ENCODE data around the gene SNRPD2.
"Not testable (repeated sequence)": the region's sequence is repeated elsewhere in the genome, so short reads cannot be mapped to it uniquely, and the experiment has no call there.

The SNRPD2 gene

GRCh38 chr19:45691516-45692186 is at the start of gene SNRPD2:
Gene SNRPD2, minus strand, starts transcription at chr19:45691953. Its CDS starts 65 bp downstream, at chr19:45691888.
- peak; percentile 97 for DNase-seq (ENCODE audit: low spot score)

- no peak for DNase-seq (ENCODE audit: low spot score)
These were observed 48.0 kb upstream of the SNRPD2 start for GRCh38 chr19:45739498-45740439.

DNA sequence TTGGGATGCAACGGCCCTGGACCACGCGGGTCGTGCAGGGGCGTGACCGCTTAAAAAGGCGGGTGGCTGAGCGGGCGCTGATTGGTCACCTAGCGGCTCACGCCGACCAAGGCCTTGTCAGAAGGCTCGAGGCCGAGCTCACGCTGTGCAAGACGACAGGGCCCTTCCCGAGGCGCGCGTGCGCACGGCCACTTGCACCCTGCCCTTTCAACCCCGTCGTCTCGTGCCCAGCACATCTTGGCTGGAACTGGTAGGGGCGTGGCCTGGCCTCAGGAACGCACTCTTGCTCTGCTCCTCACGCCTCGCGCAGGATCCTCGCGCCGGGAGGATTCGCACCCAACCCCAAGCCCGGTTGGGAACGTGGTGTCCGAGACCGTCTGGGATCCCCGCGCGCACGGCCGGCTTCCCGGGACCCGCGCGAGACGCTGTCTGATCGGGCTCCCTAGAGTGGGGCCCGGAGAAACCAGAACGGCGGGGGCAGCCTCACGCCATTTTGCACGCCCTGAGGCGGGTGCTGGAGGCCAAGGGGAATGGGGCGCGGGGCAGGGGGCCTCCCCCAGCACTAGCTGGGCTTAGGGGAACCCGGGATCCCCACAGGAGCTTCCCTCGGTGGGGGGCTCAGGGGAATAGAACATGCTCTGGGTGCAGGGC is 41.5 kb upstream of the SNRPD2 start, which contains the start of gene MEIOSIN:
TSS of gene MEIOSIN (plus strand) at position 280 of the 651 bp plus-strand sequence. CDS start 1,938 bp downstream, outside the sequence.
- no peak for DNase-seq (ENCODE audit: low spot score)

DNA sequence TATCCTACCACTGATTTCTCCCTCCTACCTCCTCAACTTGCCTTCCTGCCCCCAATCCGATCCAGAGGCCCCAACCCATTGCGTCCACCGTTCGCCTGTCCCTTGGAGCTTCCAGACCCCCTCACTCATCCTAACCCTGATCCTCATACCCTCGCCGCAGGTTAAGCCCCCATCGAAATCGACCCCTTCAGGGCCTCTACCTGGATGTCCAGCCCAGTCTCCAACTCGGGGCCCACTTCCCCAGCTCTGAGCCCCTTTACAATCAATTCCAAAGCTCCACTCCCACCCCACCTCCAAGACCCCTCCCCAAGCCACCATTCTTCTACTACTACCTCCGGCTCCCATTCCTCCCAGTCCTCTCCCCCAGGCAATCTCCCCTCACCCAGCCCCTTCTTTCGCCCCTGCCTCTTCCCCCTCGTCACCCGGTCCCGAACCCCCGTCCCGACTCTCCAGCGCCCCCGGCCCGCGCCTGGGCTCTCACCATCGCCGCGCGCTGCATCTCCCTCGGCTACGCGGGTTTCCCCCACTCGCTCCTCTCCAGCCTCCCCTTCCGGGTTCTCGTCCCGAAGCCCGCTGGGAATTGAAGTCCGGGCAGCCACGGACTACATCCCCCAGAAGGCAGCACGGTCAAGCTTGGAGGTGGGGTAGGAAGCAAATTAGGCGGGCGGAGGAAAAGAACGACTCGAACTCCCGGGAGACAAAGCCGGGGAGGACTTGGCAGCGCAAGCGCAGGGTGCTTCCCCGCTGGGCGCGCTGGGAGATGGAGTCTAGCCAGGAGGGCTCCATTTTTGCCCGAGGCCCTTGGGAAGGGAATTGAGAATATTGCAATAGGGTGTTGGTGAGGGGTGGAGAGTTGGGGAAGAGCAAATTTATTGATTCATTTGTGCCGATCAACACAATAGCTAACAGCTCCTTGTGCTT is 38.9 kb upstream of the SNRPD2 start, which contains the start of gene FBXO46:
TSS of gene FBXO46 (minus strand) at position 529 of the 921 bp plus-strand sequence. CDS start 17,401 bp downstream, outside the sequence.
- peak; percentile 98 for DNase-seq (ENCODE audit: low spot score)

GRCh38 chr19:45729800-45730290 is 38.1 kb upstream of the SNRPD2 start:
- DNase-seq (ENCODE audit: low spot score): no peak

- DNase-seq (ENCODE audit: low spot score): not testable (repeated sequence)
These were observed 36.9 kb upstream of the SNRPD2 start for GRCh38 chr19:45728683-45729082.

DNA sequence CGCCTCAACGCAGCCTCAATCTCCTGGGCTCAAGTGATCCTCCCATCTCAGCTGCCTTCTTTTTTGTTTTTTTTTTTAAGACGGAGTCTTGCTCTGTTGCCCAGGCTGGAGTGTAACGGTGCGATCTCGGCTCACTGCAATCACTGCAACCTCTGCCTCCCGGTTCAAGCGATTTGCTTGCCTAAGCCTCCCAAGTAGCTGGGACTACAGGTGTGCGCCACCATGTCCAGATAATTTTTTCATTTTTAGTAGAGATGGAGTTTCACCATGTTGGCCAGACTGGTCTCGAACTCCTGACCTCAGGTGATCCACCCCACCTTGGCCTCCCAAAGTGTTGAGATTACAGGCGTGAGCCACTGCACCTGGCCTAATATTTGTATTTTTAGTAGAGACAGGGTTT is 28.3 kb upstream of the SNRPD2 start:
- DNase-seq (ENCODE audit: low spot score): not testable (repeated sequence)

- DNase-seq (ENCODE audit: low spot score): no peak
These were observed 26.4 kb upstream of the SNRPD2 start for GRCh38 chr19:45717983-45718650.

- peak; percentile 97 for DNase-seq (ENCODE audit: low spot score)
These were observed 25.6 kb upstream of the SNRPD2 start for GRCh38 chr19:45717131-45717982.

GRCh38 chr19:45716359-45717130 is 24.8 kb upstream of the SNRPD2 start:
- DNase-seq (ENCODE audit: low spot score): peak; percentile 38

- DNase-seq (ENCODE audit: low spot score): no peak
These were observed 23.4 kb upstream of the SNRPD2 start for GRCh38 chr19:45715139-45715538.

DNA sequence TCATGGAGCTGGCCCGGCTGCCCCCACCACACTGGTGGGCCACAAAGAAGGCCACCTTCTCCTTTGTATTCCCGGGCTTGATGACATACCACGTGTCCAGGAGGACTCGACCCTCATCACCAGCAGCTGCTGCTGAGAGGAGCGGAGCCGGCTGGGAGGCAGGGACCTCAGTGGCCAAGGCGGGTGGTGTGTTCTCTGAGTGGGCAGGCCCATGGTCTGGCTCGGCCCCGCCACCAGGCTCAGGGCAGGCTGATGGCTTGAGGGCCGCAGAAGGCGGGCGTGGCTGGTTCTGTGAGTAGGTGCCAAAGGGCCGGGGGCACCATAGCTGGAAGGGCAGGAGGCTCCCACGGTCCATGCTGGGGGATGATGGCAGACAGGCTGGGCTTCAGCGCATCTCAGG is 21.4 kb upstream of the SNRPD2 start:
- no peak for DNase-seq (ENCODE audit: low spot score)

DNA sequence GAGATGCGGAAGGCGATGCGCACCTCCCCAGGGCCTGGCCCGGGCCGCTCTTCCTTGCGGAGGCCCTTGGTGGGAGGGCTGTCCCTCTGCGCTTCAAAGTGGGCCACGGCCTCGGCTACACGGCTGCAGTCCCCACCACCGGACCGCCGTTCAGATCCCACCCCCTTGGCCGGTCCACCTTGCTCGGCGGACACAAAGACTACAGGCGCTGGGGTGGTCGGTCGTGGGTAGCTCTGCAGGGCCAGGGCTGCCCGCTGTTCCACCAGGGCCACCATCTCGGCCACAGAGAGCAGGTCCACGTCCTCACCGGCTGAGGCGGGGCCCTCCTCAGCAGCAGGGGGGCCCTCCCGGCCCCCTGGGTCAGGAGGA is 20.9 kb upstream of the SNRPD2 start:
- no peak for DNase-seq (ENCODE audit: low spot score)

GRCh38 chr19:45711851-45712698 is 20.3 kb upstream of the SNRPD2 start:
- no peak for DNase-seq (ENCODE audit: low spot score)

- no peak for DNase-seq (ENCODE audit: low spot score)
These were observed 18.8 kb upstream of the SNRPD2 start for GRCh38 chr19:45710356-45711130.

- no peak for DNase-seq (ENCODE audit: low spot score)
These were observed 14.1 kb upstream of the SNRPD2 start for GRCh38 chr19:45705710-45706415.
